ENCODE measurements around the gene BMP6. TPM values are rescaled to one million over a fixed set of nuclear protein-coding genes. Genes with fewer than 3 reads are reported as not detected.
A peak's percentile ranks its signal among the peaks of the same experiment; 100 is the strongest.

Gene BMP6
- polyA plus RNA-seq, 2 donors: 0.26 to 0.55 TPM

GRCh38 chr6:7706269-7706668, 19.6 kb upstream of the BMP6 start:
- Histone ChIP-seq H3K27me3 (ENCODE audit: control insufficient read depth in 1 of 2, insufficient read depth in 2 of 2, low read length in 2 of 2) (no peaks in the 10 kb centered on the region), H3K9me3 (ENCODE audit: control insufficient read depth in 2 of 2, insufficient read depth in 1 of 2, low read depth in 1 of 2, low read length in 1 of 2) (no peaks in the 10 kb centered on the region), H3K27ac (ENCODE audit: low read depth in 2 of 2, low read length in 1 of 2) (no peak overlapping the region), H3K36me3 (ENCODE audit: control insufficient read depth in 2 of 2, insufficient read depth in 2 of 2, low read length in 1 of 2) (no peaks in the 10 kb centered on the region), H3K4me1 (ENCODE audit: control insufficient read depth in 2 of 2, insufficient read depth in 2 of 2, low read length in 1 of 2) (no peaks in the 10 kb centered on the region), H3K4me3 (ENCODE audit: low read depth in 1 of 2, low read length in 2 of 2) (no peak overlapping the region)
- 65 to 67% methylated on average over 4 of the region's 4 CpGs for WGBS, 2 donors

GRCh38 chr6:7707787-7708186, 18.1 kb upstream of the BMP6 start:
- H3K36me3 ChIP-seq (ENCODE audit: control insufficient read depth in 2 of 2, insufficient read depth in 2 of 2, low read length in 1 of 2): no peaks in the 10 kb centered on the region
- no peak overlapping the region for H3K27ac ChIP-seq (ENCODE audit: low read depth in 2 of 2, low read length in 1 of 2)
- no peaks in the 10 kb centered on the region for H3K27me3 ChIP-seq (ENCODE audit: control insufficient read depth in 1 of 2, insufficient read depth in 2 of 2, low read length in 2 of 2)
- H3K4me1 ChIP-seq (ENCODE audit: control insufficient read depth in 2 of 2, insufficient read depth in 2 of 2, low read length in 1 of 2): no peaks in the 10 kb centered on the region
- no peaks in the 10 kb centered on the region for H3K9me3 ChIP-seq (ENCODE audit: control insufficient read depth in 2 of 2, insufficient read depth in 1 of 2, low read depth in 1 of 2, low read length in 1 of 2)
- no peak overlapping the region for H3K4me3 ChIP-seq (ENCODE audit: low read depth in 1 of 2, low read length in 2 of 2)
- WGBS, 2 donors: 89 to 93% methylated on average over 4 of the region's 4 CpGs

GRCh38 chr6:7719364-7719850, 6.5 kb upstream of the BMP6 start:
- Histone ChIP-seq H3K9me3 (ENCODE audit: control insufficient read depth in 2 of 2, insufficient read depth in 1 of 2, low read depth in 1 of 2, low read length in 1 of 2) (no peaks in the 10 kb centered on the region), H3K4me1 (ENCODE audit: control insufficient read depth in 2 of 2, insufficient read depth in 2 of 2, low read length in 1 of 2) (no peaks in the 10 kb centered on the region), H3K36me3 (ENCODE audit: control insufficient read depth in 2 of 2, insufficient read depth in 2 of 2, low read length in 1 of 2) (no peaks in the 10 kb centered on the region), H3K27me3 (ENCODE audit: control insufficient read depth in 1 of 2, insufficient read depth in 2 of 2, low read length in 2 of 2) (no peaks in the 10 kb centered on the region), H3K27ac (ENCODE audit: low read depth in 2 of 2, low read length in 1 of 2) (no peak overlapping the region), H3K4me3 (ENCODE audit: low read depth in 1 of 2, low read length in 2 of 2) (no peak overlapping the region)
- WGBS, 2 donors: 59 to 66% methylated on average over 6 of the region's 6 CpGs

GRCh38 chr6:7720346-7720745, 5.6 kb upstream of the BMP6 start:
- no peaks in the 10 kb centered on the region for H3K9me3 ChIP-seq (ENCODE audit: control insufficient read depth in 2 of 2, insufficient read depth in 1 of 2, low read depth in 1 of 2, low read length in 1 of 2)
- 93 to 94% methylated on average over 2 of the region's 2 CpGs for WGBS, 2 donors
- H3K4me3 ChIP-seq (ENCODE audit: low read depth in 1 of 2, low read length in 2 of 2): no peak overlapping the region
- H3K27ac ChIP-seq (ENCODE audit: low read depth in 2 of 2, low read length in 1 of 2): no peak overlapping the region
- H3K27me3 ChIP-seq (ENCODE audit: control insufficient read depth in 1 of 2, insufficient read depth in 2 of 2, low read length in 2 of 2): no peaks in the 10 kb centered on the region
- no peaks in the 10 kb centered on the region for H3K36me3 ChIP-seq (ENCODE audit: control insufficient read depth in 2 of 2, insufficient read depth in 2 of 2, low read length in 1 of 2)
- no peaks in the 10 kb centered on the region for H3K4me1 ChIP-seq (ENCODE audit: control insufficient read depth in 2 of 2, insufficient read depth in 2 of 2, low read length in 1 of 2)

GRCh38 chr6:7721649-7722048, 4.2 kb upstream of the BMP6 start:
- 22 to 27% methylated on average over 3 of the region's 3 CpGs for WGBS, 2 donors
- Histone ChIP-seq H3K4me1 (ENCODE audit: control insufficient read depth in 2 of 2, insufficient read depth in 2 of 2, low read length in 1 of 2) (peaks cover 2 to 3% of the 10 kb centered on the region in 2 donors), H3K36me3 (ENCODE audit: control insufficient read depth in 2 of 2, insufficient read depth in 2 of 2, low read length in 1 of 2) (no peaks in the 10 kb centered on the region)

GRCh38 chr6:7723041-7723447, 2.9 kb upstream of the BMP6 start:
- peaks cover 0 to 18% of the 10 kb centered on the region in 2 donors for H3K27me3 ChIP-seq (ENCODE audit: control insufficient read depth in 1 of 2, insufficient read depth in 2 of 2, low read length in 2 of 2)
- WGBS, 2 donors: 1 to 2% methylated on average over 10 of the region's 10 CpGs
- no peaks in the 10 kb centered on the region for H3K36me3 ChIP-seq (ENCODE audit: control insufficient read depth in 2 of 2, insufficient read depth in 2 of 2, low read length in 1 of 2)

More at GRCh38 chr6:7721649-7722048, 4.2 kb upstream of the BMP6 start:
- no peak overlapping the region for H3K27ac ChIP-seq (ENCODE audit: low read depth in 2 of 2, low read length in 1 of 2)
- no peak overlapping the region for H3K4me3 ChIP-seq (ENCODE audit: low read depth in 1 of 2, low read length in 2 of 2)
- peaks cover 0 to 6% of the 10 kb centered on the region in 2 donors for H3K27me3 ChIP-seq (ENCODE audit: control insufficient read depth in 1 of 2, insufficient read depth in 2 of 2, low read length in 2 of 2)
- H3K9me3 ChIP-seq (ENCODE audit: control insufficient read depth in 2 of 2, insufficient read depth in 1 of 2, low read depth in 1 of 2, low read length in 1 of 2): no peaks in the 10 kb centered on the region

DNA sequence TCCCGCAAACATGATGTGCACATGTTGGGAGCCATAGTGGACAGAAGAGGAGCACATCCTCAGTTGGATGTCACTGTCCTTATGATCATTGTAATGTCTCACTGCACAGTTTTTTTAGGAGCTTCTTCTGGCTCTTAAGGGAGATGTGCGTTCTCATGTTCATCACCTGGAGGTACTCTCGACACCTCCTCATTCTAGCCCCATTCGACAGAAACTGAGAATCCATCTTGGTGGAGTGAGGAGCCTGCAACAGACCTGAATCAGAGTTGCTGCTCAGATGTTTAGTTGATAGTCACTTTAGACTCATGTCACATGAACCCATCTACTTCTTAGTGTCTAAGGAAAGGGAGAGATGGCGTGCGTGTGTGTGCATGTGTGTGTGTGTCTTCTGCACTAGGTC, 2.3 kb upstream of the BMP6 start:
- Histone ChIP-seq H3K9me3 (ENCODE audit: control insufficient read depth in 2 of 2, insufficient read depth in 1 of 2, low read depth in 1 of 2, low read length in 1 of 2) (no peaks in the 10 kb centered on the region), H3K27ac (ENCODE audit: low read depth in 2 of 2, low read length in 1 of 2) (no peak overlapping the region), H3K4me1 (ENCODE audit: control insufficient read depth in 2 of 2, insufficient read depth in 2 of 2, low read length in 1 of 2) (peaks cover 10 to 13% of the 10 kb centered on the region in 2 donors), H3K27me3 (ENCODE audit: control insufficient read depth in 1 of 2, insufficient read depth in 2 of 2, low read length in 2 of 2) (peaks cover 0 to 23% of the 10 kb centered on the region in 2 donors), H3K4me3 (ENCODE audit: low read depth in 1 of 2, low read length in 2 of 2) (no peak overlapping the region), H3K36me3 (ENCODE audit: control insufficient read depth in 2 of 2, insufficient read depth in 2 of 2, low read length in 1 of 2) (no peaks in the 10 kb centered on the region)
- 91 to 93% methylated on average over 6 of the region's 6 CpGs for WGBS, 2 donors

More at GRCh38 chr6:7723041-7723447, 2.9 kb upstream of the BMP6 start:
- H3K9me3 ChIP-seq (ENCODE audit: control insufficient read depth in 2 of 2, insufficient read depth in 1 of 2, low read depth in 1 of 2, low read length in 1 of 2): no peaks in the 10 kb centered on the region
- no peak overlapping the region for H3K4me3 ChIP-seq (ENCODE audit: low read depth in 1 of 2, low read length in 2 of 2)
- H3K27ac ChIP-seq (ENCODE audit: low read depth in 2 of 2, low read length in 1 of 2): no peak overlapping the region
- H3K4me1 ChIP-seq (ENCODE audit: control insufficient read depth in 2 of 2, insufficient read depth in 2 of 2, low read length in 1 of 2): peaks cover 10 to 13% of the 10 kb centered on the region in 2 donors

DNA sequence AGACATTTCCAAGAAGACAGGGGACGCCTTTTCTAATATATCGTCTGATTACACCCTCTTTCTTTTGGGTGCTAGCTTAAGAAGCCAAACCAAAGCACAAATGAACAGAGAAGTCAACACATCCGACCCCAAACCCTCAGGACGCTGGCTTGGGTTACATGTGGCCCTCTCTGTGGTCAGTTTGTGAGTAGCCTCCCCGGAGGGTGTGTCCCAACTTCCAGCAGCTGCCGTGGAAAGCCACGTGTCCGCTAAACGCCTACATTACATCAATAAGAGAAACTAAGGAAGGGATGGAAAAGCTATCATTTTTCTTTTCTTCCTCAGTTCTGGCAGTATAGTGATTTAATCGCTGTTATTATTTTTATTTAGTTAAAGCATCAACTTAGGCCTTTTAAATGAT, 487 bp upstream of the BMP6 start:
- 30 to 31% methylated on average over 10 of the region's 10 CpGs for WGBS, 2 donors
- Histone ChIP-seq H3K36me3 (ENCODE audit: control insufficient read depth in 2 of 2, insufficient read depth in 2 of 2, low read length in 1 of 2) (no peaks in the 10 kb centered on the region), H3K27ac (ENCODE audit: low read depth in 2 of 2, low read length in 1 of 2) (no peak overlapping the region), H3K9me3 (ENCODE audit: control insufficient read depth in 2 of 2, insufficient read depth in 1 of 2, low read depth in 1 of 2, low read length in 1 of 2) (no peaks in the 10 kb centered on the region), H3K4me1 (ENCODE audit: control insufficient read depth in 2 of 2, insufficient read depth in 2 of 2, low read length in 1 of 2) (peaks cover 10 to 13% of the 10 kb centered on the region in 2 donors), H3K4me3 (ENCODE audit: low read depth in 1 of 2, low read length in 2 of 2) (peak overlapping the region in 1 of 2 donors; percentile 60), H3K27me3 (ENCODE audit: control insufficient read depth in 1 of 2, insufficient read depth in 2 of 2, low read length in 2 of 2) (peaks cover 0 to 24% of the 10 kb centered on the region in 2 donors)

DNA sequence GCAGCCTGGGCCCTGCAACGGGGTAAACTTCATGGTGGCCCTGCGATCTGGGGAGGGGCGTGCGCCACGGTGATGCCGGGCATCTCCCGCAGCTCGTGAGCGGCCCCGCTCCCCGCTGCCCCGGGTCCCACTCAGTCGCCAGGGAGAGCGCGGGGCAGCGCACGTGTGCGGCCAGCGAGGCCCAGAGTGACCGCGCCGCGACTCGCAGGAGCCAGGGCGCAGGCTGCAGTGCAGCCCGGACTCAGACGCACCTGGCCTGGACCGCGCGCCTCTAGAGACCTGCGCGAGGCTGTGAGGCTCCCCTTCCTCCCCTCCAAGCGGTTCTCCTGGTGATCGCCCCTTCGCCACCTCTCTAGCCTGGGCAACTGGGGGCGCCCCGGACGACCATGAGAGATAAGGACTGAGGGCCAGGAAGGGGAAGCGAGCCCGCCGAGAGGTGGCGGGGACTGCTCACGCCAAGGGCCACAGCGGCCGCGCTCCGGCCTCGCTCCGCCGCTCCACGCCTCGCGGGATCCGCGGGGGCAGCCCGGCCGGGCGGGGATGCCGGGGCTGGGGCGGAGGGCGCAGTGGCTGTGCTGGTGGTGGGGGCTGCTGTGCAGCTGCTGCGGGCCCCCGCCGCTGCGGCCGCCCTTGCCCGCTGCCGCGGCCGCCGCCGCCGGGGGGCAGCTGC, 652 bp downstream of the BMP6 start:
- WGBS, 2 donors: 1% methylated on average over 53 to 73 of the region's 73 CpGs
- no peaks in the 10 kb centered on the region for H3K36me3 ChIP-seq (ENCODE audit: control insufficient read depth in 2 of 2, insufficient read depth in 2 of 2, low read length in 1 of 2)
- no peaks in the 10 kb centered on the region for H3K9me3 ChIP-seq (ENCODE audit: control insufficient read depth in 2 of 2, insufficient read depth in 1 of 2, low read depth in 1 of 2, low read length in 1 of 2)
- H3K27me3 ChIP-seq (ENCODE audit: control insufficient read depth in 1 of 2, insufficient read depth in 2 of 2, low read length in 2 of 2): peaks cover 0 to 24% of the 10 kb centered on the region in 2 donors
- no peak overlapping the region for H3K27ac ChIP-seq (ENCODE audit: low read depth in 2 of 2, low read length in 1 of 2)
- peak overlapping the region; percentile 47 to 60 for H3K4me3 ChIP-seq (ENCODE audit: low read depth in 1 of 2, low read length in 2 of 2)
- H3K4me1 ChIP-seq (ENCODE audit: control insufficient read depth in 2 of 2, insufficient read depth in 2 of 2, low read length in 1 of 2): peaks cover 10 to 13% of the 10 kb centered on the region in 2 donors
